ENCODE measurements around the gene DYSF.

Gene DYSF

DNA sequence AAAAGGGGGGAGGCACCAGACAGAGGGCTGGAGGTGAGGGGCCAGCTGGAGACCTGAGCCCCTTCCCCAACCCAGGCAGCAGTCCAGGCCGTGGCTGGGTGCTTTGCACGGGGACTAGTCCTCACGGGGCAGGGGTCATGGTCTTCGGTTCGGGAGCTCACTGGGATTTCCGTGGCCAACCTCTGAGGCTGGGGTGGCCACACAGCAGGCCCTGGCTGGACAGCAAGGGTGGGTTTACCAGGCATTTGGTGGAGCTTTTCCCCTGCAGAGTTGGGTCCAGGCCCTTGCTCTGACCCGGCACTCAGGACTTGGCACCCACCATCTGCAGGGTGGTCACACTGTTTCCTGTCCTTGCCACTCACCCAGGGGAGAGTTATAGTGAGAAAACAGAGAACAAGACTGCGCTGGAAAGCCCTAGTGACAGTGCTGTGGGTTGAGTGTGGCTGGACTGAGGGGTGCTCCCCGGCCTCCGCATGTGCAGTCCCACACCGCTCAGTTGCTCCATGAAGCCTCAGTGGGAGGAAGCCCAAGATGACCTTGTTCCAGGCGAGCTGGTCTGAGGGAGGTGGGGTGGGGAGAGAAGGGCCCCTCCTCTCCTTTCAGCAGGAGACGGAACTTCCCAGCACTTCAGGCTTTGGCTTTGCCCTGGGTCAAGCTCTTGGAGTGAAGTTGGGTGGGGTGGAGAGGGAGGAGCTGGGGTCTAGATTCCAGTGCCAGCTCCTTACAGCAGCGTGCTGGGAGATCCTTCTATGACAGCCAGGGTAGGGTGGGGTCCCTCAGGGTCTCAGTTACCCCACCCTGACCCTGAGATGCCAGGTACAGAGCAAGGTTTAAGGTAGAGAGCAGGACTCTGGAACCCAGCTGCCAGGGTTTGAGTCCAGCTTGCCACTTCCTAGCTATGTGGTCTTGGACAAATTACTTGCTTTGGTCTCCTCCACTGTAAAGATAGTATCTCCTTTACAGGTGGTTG, 219.8 kb downstream of the DYSF start:
- no peak for DNase-seq (ENCODE audit: low spot score)

GRCh38 chr2:71674158-71674851, 220.9 kb downstream of the DYSF start:
- no peak for DNase-seq (ENCODE audit: low spot score)

GRCh38 chr2:71675296-71675695, 221.9 kb downstream of the DYSF start:
- no peak for DNase-seq (ENCODE audit: low spot score)

- DNase-seq (ENCODE audit: low spot score) = no peak
Observed at GRCh38 chr2:71678874-71679273, 225.5 kb downstream of the DYSF start.

DNA sequence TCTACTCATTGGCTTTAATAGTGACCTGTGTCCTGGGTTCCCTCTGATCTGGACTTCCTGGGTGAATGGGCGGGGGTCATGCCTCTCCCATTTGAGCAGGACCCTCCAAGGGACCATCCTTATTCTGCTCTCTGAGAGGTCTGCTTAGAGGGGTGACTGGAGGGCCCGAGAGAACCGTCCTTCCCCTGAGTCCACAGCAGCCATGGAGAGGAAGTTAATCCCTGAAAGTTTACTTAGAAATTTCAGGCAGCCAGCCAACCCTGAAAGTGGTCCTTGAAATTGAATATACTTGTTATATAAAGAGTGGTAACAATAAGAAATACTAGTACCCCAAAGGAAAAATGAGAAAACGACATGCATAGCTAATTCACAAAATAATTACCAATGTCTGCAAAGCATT, 226.1 kb downstream of the DYSF start:
- no peak for DNase-seq (ENCODE audit: low spot score)

GRCh38 chr2:71680925-71681324, 227.6 kb downstream of the DYSF start:
- no peak for DNase-seq (ENCODE audit: low spot score)

DNA sequence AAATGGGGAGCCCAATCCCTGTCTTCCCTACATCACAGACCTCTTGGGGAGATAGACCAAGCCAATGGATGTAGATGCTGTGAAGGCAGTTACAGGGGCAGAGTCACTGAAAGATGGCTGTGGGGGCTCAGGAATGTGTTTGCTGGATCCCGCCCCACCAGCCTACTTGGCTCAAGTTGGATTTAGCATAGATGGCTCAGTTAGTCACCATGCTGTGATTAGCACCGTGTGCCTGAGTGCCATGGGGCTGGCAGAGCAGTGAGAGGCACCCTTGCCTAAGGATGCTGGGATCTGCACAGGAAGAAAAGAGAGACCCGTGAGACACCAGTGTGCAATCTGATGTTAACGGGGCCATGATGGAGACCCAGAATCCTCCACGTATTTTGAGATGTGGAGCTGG, 228.3 kb downstream of the DYSF start:
- DNase-seq (ENCODE audit: low spot score) = no peak

GRCh38 chr2:71682341-71682740, 229.0 kb downstream of the DYSF start:
- no peak for DNase-seq (ENCODE audit: low spot score)

- no peak for DNase-seq (ENCODE audit: low spot score)
Observed at GRCh38 chr2:71683070-71683469, 229.7 kb downstream of the DYSF start.

DNA sequence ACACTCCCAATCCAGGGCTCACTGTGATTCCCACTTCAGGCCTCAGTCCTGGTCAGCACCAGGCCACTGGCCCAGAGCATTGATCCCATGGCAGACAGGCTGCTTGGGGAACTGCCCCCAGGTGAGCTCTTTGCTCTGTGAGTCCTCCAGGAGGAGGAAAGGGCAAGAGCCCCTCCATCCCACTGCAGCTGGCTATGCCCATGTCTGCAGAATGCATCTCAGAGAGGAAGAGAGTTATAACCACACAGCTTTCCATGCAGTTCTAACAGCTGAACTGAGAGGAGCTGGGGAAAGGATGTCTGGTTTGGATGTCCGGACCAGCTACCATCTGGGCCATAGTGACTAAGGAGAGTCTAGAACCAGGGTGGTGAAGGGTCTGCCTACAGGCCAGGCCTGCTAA, 230.3 kb downstream of the DYSF start:
- no peak for DNase-seq (ENCODE audit: low spot score)

GRCh38 chr2:71684226-71685072, 231.1 kb downstream of the DYSF start:
- DNase-seq (ENCODE audit: low spot score) = no peak

- DNase-seq (ENCODE audit: low spot score) = no peak
Observed at GRCh38 chr2:71685073-71685848, 231.9 kb downstream of the DYSF start.

DNA sequence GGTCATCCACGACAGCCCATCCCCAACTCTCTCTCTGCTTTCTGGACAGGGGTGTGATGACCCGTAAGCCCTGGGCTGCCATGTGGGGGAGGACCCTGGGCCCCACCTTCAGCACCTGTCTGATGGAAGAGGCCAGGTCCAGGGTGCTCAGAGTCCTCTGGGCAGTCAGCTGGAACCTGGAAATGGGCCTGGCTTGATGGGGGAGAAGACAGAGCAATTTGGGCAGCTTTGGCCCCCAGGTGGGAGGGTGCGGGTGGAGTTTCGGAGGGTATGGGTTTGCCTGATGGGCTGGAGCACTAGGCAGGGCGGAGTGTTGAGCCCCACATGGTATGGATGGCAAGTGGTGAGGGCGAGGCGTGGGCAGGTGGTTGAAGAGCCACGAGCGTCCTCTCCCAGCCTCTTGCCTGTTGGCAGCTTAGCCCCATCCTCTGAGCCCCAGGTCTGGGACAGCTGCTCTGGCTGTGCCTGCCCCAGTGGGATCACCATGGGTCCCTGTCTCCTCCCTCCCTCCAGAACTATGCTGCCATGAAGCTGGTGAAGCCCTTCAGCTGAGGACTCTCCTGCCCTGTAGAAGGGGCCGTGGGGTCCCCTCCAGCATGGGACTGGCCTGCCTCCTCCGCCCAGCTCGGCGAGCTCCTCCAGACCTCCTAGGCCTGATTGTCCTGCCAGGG, 232.7 kb downstream of the DYSF start:
- DNase-seq (ENCODE audit: low spot score) = no peak

DNA sequence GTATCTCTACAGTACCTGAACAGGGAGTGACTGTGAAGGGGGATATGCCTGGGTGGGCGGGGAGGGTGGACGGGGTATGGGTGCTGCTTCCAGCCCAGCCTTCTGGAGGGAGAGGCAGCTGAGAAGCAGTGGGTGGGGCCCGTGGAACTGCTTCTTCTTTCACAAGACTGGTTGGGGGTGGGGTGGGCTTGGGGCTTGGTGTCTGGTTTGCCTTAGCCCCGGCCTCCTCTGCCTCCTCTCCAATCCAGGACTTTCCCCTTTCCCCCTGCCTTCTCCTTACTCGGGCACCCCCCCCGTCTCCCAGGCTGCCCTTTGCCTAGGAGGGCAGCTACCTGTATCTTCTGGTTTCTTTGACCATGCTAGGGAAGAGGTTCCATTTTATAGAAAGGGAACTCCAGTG, 233.4 kb downstream of the DYSF start:
- DNase-seq (ENCODE audit: low spot score) = no peak

DNA sequence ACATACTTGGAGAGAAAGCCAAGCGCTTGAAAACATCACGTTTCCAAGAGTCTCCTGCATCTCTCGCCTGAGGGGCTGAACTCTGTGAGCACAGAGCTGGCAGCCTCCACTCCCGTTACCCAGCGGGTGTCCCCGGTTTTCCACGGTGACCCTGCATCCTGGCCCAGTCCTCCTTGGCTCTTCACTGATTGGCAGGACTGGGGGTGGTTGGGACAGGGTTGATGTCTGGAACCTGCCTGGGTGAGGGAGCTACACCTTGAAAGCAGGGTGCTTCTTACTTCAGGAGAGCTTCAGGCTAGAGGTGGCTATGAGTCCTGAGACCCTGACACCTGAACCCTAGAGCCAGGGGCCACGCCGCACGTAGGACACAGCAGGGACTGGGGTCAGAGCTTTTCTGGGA, 234.1 kb downstream of the DYSF start:
- DNase-seq (ENCODE audit: low spot score) = no peak

DNA sequence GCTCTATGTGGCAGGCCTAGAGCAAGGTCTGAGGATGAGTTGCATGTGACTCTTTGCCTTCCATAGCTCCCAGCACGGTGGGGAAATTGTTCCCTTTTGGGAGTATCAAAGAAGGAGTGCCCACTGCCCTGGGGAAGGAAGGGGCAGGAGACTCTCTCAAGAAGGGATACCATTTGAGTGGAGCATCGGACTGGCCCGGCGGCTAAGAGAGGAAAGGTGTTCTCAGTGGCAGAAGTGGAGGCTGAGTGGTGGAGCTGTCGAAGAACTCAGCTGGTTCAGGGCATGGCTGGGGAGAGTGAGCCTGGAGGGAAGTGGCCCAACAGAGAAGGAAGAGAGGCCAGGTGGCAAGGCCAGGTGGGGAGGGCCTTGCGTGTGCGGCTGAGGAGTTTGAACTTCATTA, 235.2 kb downstream of the DYSF start:
- no peak for DNase-seq (ENCODE audit: low spot score)

GRCh38 chr2:71689393-71689792, 236.0 kb downstream of the DYSF start:
- DNase-seq (ENCODE audit: low spot score) = no peak

DNA sequence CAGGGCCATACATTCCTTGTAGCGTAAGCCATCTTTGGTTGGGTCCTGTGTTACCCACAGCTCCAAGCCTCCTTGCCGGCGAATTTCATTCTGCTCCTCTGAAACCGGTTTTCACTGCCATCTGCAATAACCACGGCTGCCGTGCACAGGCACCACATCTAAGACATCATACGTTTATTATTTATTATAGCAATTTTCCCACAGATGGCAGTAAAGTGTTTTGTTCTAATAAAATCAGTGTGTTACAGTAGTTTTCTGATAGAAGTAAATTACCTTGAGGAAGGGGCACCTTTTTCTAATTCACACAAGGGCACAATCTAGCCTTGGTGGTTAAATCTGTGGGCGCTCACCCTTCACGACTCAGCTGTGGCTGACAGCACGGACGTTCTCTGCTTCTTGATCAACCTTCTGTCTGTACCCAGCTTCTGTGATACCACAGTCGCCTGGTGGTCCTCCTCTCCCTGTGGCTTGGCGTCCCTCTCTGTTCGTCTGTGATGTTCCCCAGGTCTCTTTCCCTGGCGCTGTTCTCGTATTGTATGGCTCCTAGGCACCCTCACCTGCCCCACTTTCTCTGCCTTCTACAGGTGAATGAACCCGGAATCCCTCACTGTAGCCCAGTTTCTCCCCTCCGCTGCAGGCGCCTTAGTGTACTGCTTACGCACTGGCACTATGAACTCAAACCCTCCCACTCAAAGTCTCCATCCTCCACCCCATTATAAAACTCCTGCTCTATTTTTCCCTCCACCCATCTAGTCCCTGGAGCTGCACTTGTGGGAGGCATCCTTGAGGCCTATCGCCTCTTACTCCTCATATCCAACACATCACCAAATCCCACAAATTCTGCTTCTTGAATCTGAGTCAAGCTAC, 236.8 kb downstream of the DYSF start:
- no peak for DNase-seq (ENCODE audit: low spot score)

GRCh38 chr2:71690876-71691475, 237.6 kb downstream of the DYSF start:
- DNase-seq (ENCODE audit: low spot score) = no peak
